GM19372 (cell line): Measurements from ENCODE around the gene FAAH.
"Not testable (repeated sequence)": the region's sequence is repeated elsewhere in the genome, so short reads cannot be mapped to it uniquely, and the experiment has no call there.

Experiments
- ATAC-seq: cut with Tn5 transposase; IDR thresholded peaks from one replicate; pipeline ENCODE4 v1.9.1; 2021; ENCODE audit warnings: mild to moderate bottlenecking, low read depth, moderate library complexity; ENCODE audit not compliant: unreplicated experiment

The FAAH gene

DNA sequence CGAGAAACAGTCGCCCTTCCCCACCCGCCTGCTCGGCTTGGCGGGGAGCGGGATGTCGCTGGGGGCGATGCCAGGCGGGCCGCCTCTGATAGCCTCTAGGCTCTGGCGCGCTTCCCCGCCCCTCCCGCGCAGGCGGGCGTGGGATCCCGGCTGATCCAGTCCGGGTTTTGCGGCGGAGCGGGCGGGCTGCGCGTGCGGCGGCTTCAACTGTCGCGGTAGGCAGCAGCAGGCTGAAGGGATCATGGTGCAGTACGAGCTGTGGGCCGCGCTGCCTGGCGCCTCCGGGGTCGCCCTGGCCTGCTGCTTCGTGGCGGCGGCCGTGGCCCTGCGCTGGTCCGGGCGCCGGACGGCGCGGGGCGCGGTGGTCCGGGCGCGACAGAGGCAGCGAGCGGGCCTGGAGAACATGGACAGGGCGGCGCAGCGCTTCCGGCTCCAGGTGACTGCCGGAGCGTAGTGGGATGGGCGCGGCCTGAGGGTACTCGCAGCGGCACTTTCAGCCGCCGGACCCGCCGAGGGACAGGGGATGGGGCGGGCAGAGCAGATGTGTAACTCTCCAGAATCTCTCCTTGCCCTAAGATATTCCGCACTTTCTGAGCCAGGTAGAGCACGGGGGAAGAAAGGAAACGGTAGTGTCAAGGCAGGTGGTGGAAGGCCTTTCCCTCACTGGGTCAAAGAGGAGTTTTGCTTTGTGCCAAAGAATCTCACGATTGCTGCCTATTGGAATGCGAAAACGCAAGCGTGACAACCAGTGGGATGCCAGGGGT, at the start of gene FAAH:
Gene FAAH, plus strand, starts transcription at position 210 of the 764 bp plus-strand sequence. Its CDS starts 32 bp downstream, at position 242.
- no peak for ATAC-seq

DNA sequence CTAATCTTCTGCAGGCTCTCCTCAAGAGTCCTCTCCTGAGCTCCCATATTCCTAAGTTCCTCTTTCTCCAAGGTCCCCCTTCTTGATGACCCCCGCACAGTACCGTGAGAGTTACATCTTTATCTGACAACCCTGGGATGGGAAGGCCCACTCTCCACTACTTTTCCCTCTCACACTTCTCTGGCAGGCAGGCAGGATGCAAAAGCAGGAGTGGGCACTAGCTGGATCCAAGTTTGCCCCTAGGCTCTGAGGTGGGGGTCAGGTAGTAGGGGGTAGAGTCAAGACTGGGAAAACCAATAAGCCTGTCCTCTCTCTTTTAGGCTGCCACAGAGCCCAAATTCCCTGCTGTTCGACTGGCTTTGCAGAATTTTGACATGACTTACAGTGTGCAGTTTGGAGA, 49.6 kb upstream of the FAAH start:
- ATAC-seq: no peak

DNA sequence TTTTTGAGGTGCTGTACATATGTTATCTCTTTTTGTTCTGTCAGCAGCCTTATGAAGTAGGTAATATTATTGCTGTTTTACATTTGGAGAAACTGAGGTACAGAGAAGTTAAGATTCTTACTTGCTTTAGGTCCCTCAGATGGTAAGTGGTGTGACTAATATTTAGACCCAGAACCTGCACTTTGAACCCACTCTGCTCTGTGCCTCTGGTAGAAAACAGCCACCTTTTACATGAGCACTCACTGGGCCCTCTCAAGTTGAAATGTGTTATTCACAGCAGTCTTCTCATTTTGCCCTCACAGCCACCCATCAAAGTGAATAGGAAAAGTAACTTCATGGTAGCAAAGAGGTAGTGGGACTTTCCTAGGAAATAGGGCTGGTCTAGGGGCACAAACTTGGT, 48.8 kb upstream of the FAAH start:
- no peak for ATAC-seq

DNA sequence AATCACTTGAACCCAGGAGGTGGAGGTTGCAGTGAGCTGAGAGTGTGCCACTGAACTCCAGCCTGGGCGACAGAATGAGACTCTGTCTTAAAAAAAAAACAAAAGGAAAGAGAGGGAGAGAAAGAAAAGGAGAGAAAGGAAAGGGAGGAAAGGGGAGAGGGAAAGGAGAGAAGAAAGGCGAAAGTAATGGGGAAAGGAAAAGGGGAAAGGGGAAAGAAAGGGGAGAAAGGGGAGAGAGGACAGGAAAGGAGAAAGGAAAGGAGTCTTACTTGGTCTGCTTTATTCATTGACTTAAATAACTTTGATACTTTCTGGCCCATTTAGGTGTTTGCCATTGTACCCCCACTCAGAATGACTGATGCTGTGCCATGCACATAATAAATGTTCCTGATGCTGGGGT, 41.8 kb upstream of the FAAH start:
- no peak for ATAC-seq

DNA sequence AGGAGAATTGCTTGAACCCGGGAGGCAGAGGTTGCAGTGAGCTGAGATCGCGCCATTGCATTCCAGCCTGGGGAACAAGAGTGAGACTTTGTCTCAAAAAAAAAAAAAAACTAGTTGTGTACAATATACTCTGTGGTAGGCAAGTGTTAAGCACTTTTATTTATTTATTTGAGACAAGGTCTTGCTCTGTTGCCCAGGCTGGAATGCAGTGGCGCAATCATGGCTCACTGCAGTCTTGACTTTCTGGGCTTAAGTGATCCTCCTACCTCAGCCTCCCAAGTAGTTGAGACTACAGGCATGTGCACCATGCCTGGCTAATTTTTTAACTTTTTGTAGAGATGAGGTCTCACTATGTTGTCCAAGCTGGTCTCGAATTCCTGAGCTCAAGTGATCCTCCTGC, 38.2 kb upstream of the FAAH start:
- ATAC-seq: not testable (repeated sequence)

DNA sequence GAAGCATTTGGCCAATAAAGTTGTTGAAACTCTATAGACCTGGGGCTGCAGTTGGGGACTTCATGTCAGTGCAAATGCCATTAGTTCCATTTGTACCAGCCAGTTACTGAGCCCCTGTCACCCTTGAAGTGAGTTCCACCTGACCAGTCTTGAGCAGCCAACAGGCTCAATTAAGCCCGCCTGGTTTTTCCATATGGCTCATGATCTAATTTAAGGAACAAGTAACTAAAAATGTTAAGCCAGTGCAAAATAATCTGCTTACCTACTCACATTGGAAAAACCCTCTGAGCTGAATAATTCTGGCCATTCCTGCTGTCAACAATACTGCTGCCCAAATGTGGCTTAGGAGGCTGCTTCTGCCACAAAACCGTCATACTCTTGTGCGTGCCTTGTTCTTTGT, 32.0 kb upstream of the FAAH start:
- ATAC-seq: no peak

DNA sequence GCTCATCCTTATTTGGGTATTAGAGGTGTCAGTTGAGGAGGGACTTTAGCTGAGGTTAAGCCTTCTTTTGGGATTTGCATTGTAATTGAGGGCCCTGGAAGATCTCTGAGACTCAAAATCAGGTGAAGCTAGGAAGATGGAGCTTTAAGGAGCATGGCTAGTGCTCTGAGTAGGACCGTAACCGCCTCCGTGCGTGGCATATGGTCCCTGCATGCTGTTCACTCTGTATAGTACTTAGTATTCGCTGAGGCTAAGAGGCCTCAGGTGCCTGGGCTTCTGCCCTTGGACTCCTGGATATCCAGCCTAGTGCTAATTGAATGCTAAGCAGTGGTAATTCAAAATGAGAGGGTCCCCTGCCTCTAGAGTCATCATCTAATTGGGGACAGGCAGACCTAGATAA, 31.0 kb upstream of the FAAH start:
- no peak for ATAC-seq

DNA sequence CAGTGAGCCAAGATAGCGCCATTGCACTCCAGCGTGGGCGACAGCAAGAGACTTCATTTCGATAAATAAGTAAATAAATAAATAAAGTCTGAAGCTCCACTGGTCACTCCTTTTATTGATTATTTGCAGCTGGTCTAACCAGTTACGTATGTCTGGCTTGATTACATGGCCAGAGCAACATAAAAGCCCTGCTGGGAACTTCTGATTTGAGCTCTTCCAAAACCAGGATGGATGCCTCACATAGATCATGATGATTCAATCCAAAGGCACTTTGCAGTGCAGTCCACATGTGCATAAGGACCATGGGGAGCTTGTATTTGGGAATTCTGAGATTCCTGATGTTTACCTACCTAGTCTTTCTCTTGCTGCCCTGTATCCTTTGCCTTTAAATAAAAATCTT, 29.5 kb upstream of the FAAH start:
- ATAC-seq: no peak

DNA sequence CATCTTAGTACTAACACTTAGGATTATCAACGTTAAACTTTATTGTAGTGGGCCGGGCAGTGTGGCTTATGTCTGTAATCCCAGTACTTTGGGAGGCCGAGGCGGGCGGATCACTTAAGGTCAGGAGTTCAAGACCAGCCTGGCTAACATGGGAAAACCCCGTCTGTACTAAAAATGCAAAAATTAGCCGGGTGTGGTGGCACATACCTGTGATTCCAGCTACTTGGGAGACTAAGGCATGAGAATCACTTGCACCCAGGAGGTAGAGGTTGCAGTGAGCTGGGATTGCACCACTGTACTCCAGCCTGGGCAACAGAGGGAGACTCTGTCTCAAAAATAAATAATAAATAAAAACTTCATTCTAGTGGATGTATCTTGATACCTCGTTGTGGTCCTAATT, 28.3 kb upstream of the FAAH start:
- not testable (repeated sequence) for ATAC-seq

DNA sequence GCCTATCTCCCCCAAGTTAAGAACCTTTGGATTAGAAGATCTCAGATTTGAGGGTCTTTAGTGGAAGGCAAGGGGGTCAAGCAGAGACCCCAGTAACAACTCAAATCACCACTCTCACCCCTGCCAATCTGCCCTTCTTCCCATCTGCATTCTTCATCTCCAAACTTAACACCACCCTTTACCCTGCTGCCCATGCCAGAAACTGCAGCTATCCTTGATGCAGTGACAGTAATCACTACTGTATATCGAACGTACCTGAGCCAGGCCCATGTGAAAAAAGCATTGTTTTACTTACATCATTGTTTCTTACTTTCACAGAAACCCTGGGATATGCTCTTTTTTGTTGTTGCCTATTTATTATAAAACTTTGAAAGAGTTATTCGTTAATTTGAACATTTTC, 27.0 kb upstream of the FAAH start:
- ATAC-seq: no peak

DNA sequence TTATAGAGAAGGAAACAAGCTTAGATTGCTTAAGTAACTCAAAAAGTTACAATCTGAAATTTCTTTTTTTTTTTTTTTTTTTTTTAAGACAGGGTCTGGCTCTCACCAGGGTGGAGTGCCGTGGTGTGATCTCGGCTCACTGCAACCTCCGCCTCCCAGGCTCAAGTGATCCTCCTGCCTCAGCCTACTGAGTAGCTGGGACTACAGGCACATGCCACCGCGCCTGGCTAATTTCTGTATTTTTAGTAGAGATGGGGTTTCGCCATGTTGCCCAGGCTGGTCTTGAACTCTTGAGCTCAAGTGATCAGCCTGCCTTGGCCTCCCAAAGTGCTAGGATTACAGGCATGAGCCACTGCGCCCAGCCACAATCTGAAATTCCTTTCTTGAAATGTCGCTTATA, 26.4 kb upstream of the FAAH start:
- not testable (repeated sequence) for ATAC-seq

DNA sequence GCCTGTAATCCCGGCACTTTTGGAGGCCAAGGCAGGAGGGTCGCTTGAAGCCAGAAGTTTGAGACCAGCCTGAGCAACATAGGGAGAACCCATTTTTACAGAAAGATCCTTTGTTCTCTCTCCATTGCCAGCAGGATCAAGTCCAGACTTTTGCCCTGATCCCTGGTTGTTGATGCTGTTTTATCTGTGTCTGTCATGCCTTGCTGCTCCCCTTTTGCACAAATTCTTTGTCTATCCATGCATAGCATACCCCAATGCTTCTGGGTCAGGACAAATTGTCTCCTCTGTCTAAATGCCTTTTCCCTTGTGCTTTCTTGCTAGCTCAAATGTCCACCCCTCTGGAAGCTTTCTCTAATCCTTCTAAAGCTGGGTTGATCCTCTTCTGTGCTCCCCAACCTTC, 25.3 kb upstream of the FAAH start:
- no peak for ATAC-seq

DNA sequence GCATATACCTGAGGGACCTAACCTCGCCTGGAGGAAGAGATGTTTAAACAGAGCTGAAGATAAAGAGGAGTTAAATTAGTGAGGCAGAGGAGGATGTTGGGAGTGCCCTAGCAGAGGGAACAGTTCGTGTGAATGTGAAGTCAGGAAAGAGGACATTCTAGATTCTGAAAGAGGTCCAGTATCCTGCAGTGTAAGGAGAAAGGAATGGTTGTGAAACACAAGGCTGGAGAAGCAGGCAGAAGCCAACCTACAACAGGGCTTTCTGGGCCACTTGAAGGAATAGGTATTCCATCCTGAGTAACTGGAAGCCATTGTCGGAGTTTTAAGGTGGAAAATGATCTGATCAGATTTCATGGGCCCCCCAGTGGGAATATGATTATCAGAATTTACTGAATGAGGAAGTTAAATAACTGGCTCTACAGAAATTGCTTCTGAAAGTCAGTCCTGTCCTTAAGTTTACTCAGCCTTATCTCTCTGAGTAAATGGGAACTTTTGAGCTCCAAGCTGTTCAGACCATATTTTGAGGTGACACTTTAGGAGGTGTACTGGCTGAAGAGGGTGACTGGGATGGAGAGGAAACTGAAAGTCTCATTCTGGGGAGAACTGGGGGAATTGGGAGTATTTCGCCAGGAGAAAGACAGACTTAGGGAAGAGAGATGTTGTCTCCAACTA, 24.4 kb upstream of the FAAH start:
- no peak for ATAC-seq

DNA sequence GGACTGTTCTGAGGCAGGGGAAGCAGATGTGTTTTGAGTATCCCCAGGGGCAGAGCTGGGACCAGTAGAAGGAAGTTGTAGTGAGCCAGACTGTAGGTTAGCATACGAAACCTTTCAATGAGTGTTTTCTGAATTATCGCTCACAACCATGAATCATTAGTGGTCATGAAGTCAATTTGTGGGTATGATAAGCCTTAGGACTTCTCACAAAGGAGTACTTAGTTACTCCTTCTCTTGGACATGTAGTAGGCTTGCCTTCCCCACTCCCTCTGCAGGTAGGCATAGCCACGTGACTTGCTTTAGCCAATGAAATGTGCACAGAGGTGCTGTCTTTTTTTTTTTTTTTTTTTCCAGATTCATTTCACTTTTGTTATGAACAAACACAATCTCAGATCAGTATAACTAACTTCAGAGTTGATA, 23.9 kb upstream of the FAAH start:
- no peak for ATAC-seq

DNA sequence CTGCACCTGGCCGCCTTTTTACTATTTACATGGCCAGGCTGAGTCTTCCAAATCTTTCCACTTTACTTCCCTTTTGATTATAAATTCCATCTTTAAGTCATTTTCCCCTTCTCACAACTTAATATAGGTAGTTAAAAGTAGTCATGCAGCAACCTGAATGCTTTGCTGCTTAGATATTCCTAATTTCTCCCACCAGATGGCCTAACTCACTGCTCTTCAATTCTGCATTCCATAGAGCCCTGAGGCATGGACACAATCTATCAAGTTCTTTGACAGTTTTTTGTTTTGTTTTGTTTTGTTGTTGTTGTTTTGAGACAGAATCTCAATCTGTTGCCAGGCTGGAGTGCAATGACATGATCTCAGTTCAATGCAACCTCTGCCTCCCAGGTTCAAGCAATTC, 21.7 kb upstream of the FAAH start:
- no peak for ATAC-seq

DNA sequence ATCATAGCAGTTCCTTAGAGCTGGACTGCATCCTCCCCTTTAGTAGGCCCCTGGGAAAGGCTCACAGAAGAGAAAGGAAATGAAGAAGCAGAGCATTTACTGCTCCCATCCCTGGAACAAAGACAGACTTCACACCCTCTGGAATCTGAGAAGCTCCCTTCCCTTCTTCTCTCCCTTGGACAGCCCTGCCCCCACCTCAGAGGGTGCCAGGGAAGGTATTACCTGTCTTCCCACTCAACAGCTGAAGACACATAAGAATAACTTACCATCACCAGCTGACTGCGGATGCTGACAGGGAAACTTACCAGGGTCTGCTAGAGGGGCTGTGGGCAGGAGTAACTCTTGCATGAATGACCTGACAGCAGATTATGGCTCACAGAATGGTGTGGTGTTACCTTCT, 14.1 kb upstream of the FAAH start:
- no peak for ATAC-seq

DNA sequence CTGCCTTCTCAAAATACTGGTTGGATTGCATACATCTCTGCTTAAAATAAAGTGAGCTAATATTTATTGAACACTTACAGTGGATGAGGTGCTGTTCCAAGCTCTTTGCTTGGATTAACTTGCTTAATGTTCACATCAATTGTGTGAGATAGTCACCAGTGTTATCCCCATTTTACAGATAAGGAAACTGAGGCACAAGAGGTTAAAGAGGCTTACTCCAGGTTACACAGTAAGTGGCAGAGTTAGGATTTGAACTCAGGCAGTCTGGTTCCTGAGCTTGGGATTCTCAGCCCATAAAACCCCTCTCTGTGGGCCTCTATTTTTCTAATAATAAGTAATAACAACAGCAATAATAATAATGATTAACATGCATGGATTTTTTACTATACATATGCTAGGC, 13.6 kb upstream of the FAAH start:
- ATAC-seq: no peak

DNA sequence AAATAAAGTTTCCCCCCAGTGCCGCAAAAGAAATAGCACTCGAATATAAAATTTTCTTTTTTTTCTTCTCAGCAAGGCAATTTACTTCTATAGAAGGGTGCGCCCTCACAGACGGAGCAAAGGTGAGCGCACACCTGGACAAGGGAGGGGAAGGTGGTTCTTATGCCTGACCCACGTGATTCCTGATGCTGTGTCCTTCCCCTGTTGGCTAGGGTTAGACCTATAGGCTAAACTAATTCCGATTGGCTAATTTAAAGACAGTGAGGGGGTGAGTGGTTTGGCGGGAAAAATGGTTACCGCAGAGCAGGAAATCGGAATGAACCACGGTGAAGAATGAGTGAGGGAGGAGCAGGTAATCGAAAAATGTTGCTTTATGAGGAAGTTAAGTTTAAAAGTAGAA, 607 bp upstream of the FAAH start:
- no peak for ATAC-seq

DNA sequence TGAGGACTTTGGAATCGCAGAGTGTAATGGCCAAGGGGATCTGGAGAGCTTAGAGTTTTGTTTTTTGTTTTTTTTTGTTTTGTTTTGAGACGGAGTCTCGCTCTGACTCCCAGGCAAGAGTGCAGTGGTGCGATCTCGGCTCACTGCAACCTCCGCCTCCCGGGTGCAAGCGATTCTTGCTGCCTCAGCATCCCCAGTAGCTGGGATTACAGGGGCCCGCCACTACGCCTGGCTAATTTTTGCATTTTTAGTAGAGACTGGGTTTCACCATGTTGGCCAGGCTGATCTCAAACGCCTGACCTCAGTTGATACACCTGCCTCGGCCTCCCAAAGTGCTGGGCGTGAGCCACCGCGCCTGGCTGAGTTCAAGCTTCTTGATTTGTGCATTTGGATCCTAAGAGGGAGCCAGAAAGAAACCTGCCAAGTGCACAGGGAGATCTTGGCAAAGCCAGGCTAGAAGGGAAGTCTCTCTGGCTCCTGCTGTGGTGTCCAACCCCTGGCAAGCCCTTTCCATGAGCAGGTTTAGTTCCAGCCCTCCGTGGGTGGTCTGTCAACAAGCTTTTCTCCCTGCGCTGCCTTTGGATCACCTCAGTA, 852 bp downstream of the FAAH start:
- ATAC-seq: no peak

DNA sequence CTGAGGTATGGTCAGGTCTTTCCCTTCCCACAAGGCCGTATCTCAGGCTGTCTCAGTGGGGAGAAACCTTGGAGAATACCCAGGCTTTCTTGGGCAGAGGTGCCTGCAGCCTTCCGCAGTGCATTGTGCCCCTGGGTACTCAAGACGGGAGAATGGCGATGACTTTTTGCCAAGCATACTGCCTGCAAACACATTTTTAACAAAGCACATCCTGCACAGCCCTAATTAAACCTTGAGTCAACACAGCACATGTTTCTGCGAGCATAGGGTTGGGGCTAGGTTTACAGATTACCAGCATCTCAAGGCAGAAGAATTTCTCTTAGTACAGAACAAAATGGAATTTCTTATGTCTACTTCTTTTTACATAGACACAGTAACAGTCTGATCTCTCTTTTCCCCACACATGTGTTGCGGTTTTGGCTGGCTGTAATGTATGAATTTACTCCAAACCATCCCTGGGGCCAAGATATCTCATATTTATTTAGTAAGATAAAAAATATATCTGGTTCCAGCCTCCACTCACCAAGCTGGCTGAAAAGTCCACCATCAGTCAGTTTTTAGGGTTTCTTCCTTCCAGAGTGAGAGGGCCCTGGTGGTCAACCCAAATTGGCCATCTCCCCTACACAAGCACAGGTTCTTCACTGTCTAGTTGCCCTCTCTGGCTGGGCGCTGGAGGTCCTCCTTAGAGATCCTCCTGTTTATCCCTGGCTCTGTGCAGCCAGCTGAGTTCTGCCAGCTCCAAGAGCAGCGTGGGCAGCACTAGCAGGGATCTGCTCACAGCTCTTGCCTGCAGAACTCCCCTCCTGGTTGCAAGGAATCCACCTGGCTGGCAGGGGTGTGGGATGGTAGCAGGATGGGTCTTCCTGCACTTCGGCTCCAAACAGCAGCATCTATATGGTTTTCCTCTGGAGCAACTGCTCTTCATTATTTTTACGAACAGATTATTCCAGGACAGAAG, 2.6 kb downstream of the FAAH start:
- no peak for ATAC-seq

DNA sequence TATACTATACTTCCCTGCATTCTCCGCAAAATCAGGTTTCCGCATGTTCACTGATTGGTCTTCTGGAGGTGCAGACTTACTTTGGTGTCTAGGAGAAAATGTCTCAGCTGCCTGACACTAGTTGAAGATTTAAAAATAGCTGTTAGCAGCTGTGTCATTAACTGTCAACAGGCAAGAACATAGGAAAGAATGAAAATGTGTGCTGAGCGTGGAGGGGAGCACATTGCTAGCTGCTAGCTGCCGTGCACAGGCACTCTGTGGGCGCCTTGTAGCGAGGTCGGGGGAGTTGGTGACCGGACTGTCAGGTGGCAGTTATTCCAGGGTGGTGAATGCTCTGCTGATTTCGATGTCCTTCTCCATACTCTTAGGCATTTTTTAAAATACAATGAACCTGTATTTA, 5.2 kb downstream of the FAAH start:
- ATAC-seq: no peak
